ENCODE measurements around the gene SOX2. TPM values are rescaled to one million over a fixed set of nuclear protein-coding genes. Genes with fewer than 3 reads are reported as not detected.

SOX2 gene
- total RNA-seq, 1 experiment from 2014 or later = not detected

- H3K4me1 ChIP-seq (ENCODE audit: insufficient read depth, low read length) = no peaks in the 10 kb centered on the region; the same call in 1 of the 2 replicates
- ChIA-PET POLR2A (ENCODE audit: unreplicated experiment) (no interaction called here), CTCF (interaction anchor here (0.6 to 1.5 kb wide), 3 partner anchors 489 to 925 kb away, joined by 3 to 5 read pairs (median 4); no protein-coding TSS in a partner anchor)
- no peaks in the 10 kb centered on the region for H4K20me1 ChIP-seq (ENCODE audit: low read length)
- H2AFZ ChIP-seq (ENCODE audit: low read length) = no peak overlapping the region
- H3K4me2 ChIP-seq (ENCODE audit: low read length) = no peak overlapping the region
- TF ChIP-seq CTCF (conservative IDR thresholded peaks at IDR 0.05; ENCODE audit: low read depth, low read length) = no peak
- H3K27ac ChIP-seq (ENCODE audit: low read length) = no peak overlapping the region
- no peak for DNase-seq
- intact Hi-C loops (cut with micrococcal nuclease) = no loop called here
- H3K79me2 ChIP-seq (ENCODE audit: low read length) = no peaks in the 10 kb centered on the region
- H3K9me2 ChIP-seq (replicated peaks; ENCODE audit: low read length) = no peaks in the 10 kb centered on the region
- H3K4me3 ChIP-seq (ENCODE audit: low read length) = no peak overlapping the region
- no peaks in the 10 kb centered on the region for H3F3A ChIP-seq (ENCODE audit: low read length, unreplicated experiment)
- BruUV-seq (replicated peaks) = no TSS peak
- no peak for ATAC-seq
- H3K27me3 ChIP-seq (ENCODE audit: low read length) = peaks cover 62% of the 10 kb centered on the region
- H3K36me3 ChIP-seq (ENCODE audit: low read depth, low read length) = no peaks in the 10 kb centered on the region
- no peak overlapping the region for H3K9ac ChIP-seq (ENCODE audit: low read length)
- no peaks in the 10 kb centered on the region for H3K9me3 ChIP-seq (ENCODE audit: low read length)
Measured at GRCh38 chr3:181699171-181699903, 12.4 kb upstream of the SOX2 start.

- intact Hi-C loops (cut with micrococcal nuclease) = loop anchor here (2.0 to 10.0 kb wide), 5 partner anchors 136 to 996 kb away; no protein-coding TSS in a partner anchor
- H3K9me3 ChIP-seq (ENCODE audit: low read length) = no peaks in the 10 kb centered on the region
- no peaks in the 10 kb centered on the region for H3F3A ChIP-seq (ENCODE audit: low read length, unreplicated experiment)
- H3K4me3 ChIP-seq (ENCODE audit: low read length) = peak overlapping the region; percentile 41; the same call in 1 of the 2 replicates
- TF ChIP-seq EZH2phosphoT487 (IDR thresholded peaks at IDR 0.05; ENCODE audit: borderline replicate concordance, low read length) (no peak), CTCF (conservative IDR thresholded peaks at IDR 0.05; ENCODE audit: low read depth, low read length) (peak; percentile 93)
- H4K20me1 ChIP-seq (ENCODE audit: low read length) = no peaks in the 10 kb centered on the region
- H3K9ac ChIP-seq (ENCODE audit: low read length) = no peak overlapping the region
- peak overlapping the region; percentile 72 for H3K4me2 ChIP-seq (ENCODE audit: low read length)
- H2AFZ ChIP-seq (ENCODE audit: low read length) = peak overlapping the region; percentile 67
- peak; percentile 76 for DNase-seq
- no peaks in the 10 kb centered on the region for H3K36me3 ChIP-seq (ENCODE audit: low read depth, low read length)
- POLR2A ChIA-PET (ENCODE audit: unreplicated experiment) = no interaction called here
- peak; percentile 87 for ATAC-seq
- CTCF ChIA-PET = interaction anchor here (0.5 to 1.5 kb wide), 3 partner anchors 490 to 974 kb away, joined by 3 to 4 read pairs (median 4); no protein-coding TSS in a partner anchor
- no peak overlapping the region for H3K27ac ChIP-seq (ENCODE audit: low read length)
- no peaks in the 10 kb centered on the region; the same call in 1 of the 2 replicates for H3K4me1 ChIP-seq (ENCODE audit: insufficient read depth, low read length)
- no peaks in the 10 kb centered on the region for H3K79me2 ChIP-seq (ENCODE audit: low read length)
- BruUV-seq (replicated peaks) = no TSS peak
- H3K27me3 ChIP-seq (ENCODE audit: low read length) = peaks cover 73% of the 10 kb centered on the region
- H3K9me2 ChIP-seq (replicated peaks; ENCODE audit: low read length) = no peaks in the 10 kb centered on the region
Measured at GRCh38 chr3:181700168-181701087, 11.3 kb upstream of the SOX2 start.

Data from PC-3 (cell line).